ENCODE measurements around the gene TNFRSF18.
"Not testable (repeated sequence)": the region's sequence is repeated elsewhere in the genome, so short reads cannot be mapped to it uniquely, and the experiment has no call there.

Gene TNFRSF18, protein sequence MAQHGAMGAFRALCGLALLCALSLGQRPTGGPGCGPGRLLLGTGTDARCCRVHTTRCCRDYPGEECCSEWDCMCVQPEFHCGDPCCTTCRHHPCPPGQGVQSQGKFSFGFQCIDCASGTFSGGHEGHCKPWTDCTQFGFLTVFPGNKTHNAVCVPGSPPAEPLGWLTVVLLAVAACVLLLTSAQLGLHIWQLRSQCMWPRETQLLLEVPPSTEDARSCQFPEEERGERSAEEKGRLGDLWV

DNA sequence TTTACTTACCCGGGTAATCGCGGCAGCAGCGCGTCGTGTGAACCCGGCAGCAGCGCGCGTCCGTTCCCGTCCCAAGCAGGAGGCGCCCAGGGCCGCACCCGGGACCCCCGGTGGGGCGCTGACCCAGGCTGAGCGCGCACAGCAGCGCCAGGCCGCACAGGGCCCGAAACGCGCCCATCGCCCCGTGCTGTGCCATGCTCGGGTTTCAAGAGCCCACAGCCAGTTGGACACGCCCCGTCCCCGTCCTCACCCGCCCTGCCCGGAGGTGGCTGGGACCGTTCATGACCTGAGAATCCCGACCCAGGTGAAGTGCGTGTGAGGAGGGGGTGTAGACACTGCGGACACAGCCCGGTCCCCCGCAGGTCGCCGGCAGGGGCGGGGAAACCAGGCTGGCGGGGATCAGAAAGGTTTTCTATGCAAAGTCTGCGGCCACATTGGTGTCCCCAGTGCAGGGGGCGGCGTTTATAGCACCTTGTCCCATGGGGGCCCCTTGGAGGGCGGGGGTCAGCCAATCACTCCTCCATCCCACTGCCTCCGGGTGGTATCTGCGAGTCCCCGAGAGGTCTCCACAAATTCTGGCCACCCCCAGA, at the start of gene TNFRSF18:
Gene TNFRSF18, minus strand, starts transcription at position 217 of the 590 bp plus-strand sequence. Its CDS starts 21 bp downstream, at position 196.
- no peak for DNase-seq

GRCh38 chr1:1255611-1256010, 49.2 kb upstream of the TNFRSF18 start:
- no peak for DNase-seq

DNA sequence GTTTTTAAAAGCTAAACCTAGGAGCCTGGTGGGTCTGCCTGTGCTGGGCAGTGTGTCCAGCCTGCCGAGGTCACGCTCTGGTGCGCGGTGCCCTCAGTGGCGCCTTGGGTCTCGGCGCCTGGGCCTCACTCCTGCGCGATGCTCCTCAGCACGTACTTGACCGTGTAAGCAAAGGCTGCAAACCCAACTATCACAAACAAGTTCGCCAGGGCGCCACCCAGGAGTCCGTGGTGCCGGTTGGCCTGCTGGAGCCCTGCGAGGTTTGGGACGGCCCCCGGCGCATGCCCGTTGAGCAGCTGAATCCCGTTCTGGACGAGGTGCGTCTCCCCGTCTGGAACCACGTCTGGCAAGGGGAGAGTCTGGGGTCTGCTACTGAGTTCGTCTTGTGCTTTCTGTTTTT, 48.7 kb upstream of the TNFRSF18 start:
- no peak for DNase-seq

DNA sequence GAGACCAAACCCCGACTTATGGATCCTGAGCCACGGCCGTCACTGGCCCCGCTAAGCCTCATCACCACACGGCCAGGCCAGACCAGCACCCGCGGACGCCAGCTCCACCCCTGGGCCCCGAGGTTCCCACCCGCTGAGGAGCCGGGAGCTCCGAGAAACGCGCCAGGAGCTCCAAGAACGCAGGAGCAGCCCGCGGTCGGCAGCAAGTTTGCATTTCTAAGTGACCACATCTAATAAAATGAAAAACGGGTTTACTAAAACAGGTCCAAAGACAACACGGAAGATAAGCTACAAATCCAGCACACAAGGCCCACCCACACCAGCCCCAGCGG, 48.2 kb upstream of the TNFRSF18 start:
- no peak for DNase-seq

DNA sequence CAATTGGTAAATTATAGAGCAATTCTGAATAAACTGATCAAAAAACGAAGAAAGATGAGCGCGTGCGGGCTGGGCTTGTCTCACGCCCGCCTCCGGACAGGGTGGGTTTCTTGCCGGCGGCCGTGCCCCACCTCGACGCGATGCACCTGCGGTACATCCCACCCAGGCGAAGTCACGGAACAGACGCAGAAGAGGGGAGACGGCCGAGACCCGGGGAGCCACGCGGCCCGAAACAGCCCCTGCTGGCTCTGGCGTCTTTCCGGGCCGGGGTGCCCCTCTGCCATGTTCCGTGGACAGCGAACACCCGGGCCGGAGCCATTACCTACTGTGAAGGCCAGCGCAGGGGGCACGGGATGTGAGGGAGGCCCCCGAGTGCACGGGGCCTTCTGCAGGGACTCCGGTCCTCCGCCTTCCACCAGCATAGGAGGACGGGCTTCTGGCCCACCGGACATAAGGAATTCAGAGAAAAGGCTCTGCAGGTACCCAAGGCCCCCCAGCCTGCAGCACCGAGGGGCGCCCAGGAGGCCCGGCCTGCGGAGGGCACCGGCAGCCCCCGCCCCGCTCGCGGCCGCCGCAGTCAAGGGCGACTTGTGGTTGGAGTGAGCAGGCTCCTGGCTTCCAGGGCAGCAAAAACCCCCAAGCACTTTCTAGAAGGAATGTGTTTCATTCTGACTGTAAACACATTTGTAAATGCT, 47.7 kb upstream of the TNFRSF18 start:
- DNase-seq = no peak

DNA sequence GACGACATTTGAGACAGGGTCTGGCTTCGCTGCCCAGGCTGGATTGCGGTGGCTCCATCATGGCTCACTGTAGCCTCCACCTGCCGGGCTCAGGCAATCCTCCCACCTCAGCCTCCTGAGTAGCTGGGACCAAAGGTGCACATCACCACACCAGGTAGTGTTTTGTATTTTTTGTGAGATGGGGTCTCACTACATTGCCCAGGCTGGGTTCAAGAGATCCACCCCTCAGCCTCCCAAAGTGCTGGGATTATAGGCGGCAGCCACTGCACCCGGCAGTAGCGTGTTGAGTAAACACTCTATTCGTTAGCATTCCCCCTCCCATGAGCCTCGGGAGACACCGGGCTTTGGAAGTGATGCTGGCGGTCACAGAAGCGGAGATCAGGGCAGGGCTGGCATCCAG, 46.9 kb upstream of the TNFRSF18 start:
- DNase-seq = no peak

DNA sequence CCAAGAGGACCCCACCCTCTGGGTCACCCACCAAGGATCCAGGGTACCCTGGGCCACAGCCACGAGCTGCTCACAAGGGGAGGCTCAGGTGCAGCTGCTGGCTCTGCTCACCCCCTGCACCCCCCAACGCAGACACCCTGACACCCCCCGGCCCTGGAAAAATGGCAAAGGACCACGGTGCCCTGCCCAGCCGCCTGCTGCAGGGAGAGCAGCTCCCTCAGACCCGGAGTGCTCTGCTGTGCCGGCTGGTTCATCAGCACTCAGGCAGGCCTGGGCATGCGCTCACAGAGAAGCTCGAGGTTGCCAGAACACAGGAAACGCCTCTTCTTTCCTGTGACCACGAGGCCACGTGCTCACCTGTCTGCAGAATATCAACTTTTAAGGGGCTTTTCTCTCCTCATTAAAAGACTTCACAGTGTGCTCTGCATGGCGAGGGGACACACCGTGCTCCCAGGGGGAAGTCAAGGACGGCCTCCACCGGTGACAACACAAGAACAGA, 44.4 kb upstream of the TNFRSF18 start:
- no peak for DNase-seq

GRCh38 chr1:1248009-1248913, 41.9 kb upstream of the TNFRSF18 start:
- not testable (repeated sequence) for DNase-seq

- no peak for DNase-seq
Measured at GRCh38 chr1:1247341-1247913, 41.0 kb upstream of the TNFRSF18 start.

GRCh38 chr1:1246577-1247340, 40.4 kb upstream of the TNFRSF18 start, which contains the start of gene C1QTNF12:
Gene C1QTNF12 (minus strand): TSS chr1:1246722. CDS start chr1:1246690, 32 bp downstream.
- DNase-seq = no peak

GRCh38 chr1:1245817-1246576, 39.6 kb upstream of the TNFRSF18 start:
- no peak for DNase-seq

DNA sequence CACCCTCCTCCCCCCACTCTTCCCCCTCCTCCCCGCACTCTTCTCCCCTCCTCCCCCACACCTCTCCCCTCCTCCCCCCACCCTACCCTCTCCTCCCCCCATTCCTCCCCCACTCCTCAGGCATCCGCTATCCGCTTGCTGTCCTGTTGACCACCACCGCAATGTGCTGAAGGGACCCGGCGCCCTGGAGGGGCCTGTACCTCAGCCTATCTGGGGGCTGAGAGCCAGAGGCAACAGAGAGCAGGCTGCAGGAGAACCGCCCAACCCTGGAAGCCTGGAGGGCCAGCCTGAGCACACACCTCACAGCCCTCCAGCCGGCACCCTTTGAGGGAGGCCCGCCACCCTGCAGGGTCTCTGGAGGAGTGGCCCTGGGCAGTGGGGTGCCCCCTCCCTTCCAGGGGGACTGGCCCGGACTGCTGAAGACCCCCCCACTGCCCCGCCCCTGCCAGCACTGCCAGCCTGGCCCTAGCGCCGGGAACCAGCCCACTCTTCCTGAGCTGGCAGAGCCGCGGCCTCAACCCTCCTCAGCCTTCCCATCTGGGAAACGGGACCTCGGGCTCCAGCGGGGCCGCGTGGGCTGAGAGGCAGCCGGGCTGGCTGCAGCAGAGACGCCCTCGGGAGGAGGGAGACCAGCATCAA, 38.9 kb upstream of the TNFRSF18 start:
- no peak for DNase-seq

DNA sequence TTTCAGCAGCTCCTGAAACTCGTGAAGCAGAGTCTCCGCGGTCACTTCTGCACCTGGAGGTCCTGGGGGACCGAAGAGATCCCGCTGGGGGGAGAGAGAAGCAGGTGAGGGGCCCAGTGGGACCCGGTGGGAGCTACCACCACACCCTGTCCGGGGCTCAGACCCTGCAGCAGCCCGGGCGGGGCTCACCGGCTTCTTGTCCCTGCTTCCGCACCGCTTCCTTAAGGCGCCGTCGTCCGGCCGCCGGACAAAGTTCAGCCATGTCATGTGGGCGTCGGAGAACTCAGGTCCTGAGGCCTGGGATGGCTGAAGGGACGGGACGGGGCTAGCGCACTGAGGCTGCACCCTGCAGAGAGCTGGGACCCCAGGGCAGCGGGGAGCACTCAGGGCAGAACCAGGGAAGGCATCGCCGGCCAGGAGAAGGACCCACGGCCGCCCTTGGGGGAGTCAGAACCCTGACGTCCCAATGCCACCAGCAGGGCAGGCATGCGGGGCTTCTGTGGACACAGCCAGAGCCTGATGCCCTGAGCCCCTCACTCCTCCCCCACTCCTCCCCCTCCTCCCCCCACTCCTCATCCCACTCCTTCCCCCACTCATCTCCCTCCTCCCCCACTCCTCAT, 37.9 kb upstream of the TNFRSF18 start:
- DNase-seq = no peak

GRCh38 chr1:1243807-1244191, 37.4 kb upstream of the TNFRSF18 start:
- DNase-seq = no peak

- DNase-seq = no peak
Measured at GRCh38 chr1:1243266-1243660, 36.9 kb upstream of the TNFRSF18 start.

DNA sequence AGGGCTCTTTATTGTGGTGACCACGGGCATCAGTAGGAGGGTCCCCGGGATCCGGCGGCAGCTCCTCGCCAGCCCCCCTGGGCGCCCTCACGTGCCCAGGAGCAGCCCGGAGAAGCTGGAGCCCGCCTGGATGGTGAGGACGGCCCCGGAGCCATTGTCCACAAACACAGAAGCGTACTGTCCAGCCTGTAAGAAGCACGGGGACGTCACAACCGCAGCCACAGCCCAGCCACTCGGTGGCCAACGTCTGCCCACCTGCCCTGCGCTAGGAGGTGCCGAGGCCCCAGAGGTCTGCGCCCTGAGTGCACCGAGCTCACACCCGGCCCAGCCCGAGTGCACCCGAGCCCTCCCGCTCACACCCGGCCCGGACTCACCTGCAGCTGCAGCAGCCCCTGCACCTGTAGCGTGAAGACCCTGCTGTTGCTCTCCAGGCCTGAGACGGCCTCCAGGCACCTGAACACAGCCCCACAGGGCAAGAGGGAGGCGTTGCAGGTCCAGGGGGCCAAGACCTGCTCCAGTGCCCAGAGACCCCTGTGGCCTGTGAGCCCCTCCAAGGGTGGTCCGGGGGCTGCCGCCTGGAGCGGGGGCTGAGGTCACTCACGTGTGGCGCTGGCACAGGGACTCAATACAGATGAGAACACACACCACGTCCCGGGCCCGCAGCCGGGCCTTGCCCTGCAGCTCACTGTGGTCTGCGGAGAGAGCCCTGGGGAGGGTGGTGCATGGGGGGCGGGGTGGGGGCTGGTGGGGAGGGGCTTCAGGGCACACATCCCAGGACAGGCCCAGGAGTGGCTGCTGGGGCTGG, 36.3 kb upstream of the TNFRSF18 start:
- DNase-seq = no peak

DNA sequence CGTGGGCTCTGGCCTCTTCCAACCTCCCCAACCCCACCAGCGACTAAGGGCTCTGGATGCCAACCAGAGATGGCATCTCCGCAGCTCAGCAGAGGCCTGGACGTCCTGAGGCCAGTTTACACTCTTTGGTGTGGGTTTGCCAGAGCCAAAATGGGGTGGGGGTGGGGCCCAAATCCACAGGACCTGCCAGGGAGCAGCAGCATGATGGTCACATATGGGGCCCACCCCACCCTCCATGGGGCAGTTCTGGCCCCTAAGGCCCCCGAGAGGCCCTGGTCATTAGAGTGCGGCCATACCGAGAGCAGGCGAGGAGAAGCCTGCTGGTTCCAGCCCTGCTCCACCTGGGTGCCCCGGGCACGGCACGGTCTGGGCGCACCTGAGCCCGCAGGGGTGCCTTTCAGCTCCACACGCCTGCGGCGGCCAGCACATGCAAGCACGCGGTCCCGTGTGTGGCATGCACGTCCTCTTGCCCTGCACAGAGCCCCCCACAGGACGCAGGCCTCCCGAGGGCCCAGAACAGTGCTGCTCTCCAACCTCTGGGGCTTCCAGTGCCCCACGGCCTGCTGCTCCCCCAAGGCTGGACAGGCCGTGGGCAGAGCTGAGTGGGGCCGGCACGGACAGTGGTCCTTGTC, 35.3 kb upstream of the TNFRSF18 start:
- no peak for DNase-seq

DNA sequence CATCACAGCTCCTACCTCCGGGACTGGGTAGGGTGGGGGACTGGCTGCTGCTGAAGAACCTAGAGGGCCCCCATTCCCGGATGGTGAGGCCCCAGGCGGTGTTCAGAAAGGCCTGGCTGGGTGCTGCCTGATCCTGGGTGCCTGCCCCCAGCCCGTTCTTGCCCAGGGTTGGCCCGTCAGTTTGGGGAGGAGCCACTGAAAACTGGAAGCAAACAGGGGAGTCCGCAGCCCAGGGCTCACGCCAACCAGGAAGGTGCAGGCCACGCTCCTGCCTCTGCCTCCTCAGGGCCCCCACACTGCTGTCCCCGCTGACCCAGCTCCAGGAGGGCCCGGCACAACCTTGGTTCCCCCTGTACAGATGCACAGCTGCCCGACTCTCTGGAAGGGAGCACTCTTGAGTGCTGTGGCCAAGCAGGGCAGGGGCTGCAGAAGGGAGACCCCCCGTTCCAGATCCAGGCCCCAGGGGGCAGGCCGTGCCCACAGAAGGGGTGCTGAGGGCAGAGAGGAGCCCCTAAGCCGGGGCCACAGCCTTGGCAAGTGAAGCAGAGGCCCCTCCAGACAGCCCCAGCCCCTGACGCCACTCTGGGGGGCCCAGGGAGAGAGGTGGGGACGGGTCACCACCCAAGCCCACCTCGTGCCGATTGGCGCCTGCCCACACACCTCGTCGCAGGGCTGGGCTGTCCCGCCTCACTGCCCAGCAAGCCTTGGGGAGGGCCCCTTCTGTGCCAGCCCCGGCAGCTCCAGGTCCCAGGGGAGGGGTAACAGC, 34.6 kb upstream of the TNFRSF18 start:
- no peak for DNase-seq

Measured in C1 segment of cervical spinal cord (tissue), 14 donors.